GM19099 (cell line): Measurements from ENCODE around the gene DCAF12.

Experiments used
- POLR2A ChIP-seq: IDR thresholded peaks from 3 replicates; pipeline ENCODE4 v1.6.1; 2011; ENCODE audit warnings: low read depth; ENCODE audit not compliant: insufficient read length; ENCODE audit errors: extremely low read depth

Gene DCAF12

DNA sequence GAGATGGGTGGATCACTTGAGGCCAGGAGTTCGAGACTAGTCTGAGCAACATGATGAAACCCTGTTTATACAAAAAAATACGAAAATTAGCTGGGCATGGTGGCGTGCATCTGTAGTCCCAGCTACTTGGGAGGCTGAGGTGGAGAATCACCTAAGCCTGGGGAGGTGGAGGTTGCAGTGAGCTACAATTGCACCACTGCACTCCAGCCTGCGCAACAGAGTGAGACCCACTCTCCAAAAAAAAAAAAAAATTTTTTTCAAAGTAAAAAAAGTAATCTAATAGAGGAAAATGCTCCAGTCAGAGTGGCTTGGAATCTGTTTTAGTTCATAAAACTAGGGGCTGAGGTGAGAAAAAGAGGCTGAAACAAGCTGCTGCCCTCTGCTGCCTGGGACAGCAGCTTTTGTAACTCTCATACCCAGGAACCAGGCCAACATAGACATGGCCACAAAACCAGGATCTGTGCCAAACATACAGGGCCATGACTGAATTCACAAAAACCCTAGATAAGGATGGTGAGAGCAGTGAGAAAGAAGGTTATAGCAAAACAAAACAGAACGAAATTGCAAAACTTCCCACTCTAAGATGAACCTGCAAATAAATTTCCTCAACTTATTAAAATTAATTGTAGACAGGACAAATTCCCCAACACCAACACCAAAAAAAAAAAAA lies 13.1 kb upstream of the DCAF12 start:
- no peak for TF ChIP-seq POLR2A

DNA sequence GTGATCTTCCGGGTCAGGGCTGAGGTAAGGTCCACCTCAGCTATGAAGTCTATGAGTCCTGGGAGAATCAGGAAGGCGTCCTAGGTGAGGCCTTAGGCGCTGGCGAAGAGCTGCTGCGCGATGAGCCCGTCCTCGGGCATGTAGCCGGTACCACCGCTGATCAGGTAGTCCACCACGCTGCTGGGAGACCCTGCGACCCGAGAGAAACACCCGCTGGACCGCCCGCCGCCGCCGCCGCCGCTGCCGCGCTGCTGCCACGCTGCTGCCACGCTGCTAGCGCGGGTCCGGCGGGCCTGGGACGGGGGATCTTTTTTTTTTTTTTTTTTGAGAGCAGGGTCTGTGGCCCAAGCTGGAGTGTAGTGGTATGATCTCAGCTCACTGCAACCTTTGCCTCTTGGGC lies 8.0 kb upstream of the DCAF12 start:
- no peak for TF ChIP-seq POLR2A

- TF ChIP-seq POLR2A = no peak
Measured at GRCh38 chr9:34133436-34133949, 7.0 kb upstream of the DCAF12 start.

DNA sequence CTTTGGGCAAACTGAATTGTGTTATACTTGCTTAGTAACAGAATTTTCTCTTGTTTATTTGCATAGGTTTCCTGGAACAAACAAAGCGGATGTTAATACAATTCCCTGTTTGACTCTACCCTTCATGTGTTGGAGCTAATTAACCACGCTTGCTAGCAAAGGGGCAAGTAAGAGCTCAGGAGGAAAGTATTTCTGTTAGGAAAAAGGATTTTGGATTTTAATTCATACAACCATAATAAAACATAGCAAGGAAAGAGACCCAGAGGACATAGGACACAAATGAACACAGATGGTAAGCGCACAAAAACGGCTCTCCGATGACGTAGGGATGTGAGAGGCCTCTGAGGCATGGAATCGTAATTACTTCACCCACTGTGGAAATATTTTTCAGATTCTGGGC lies 5.1 kb upstream of the DCAF12 start:
- no peak for TF ChIP-seq POLR2A

GRCh38 chr9:34127035-34127948 lies 794 bp upstream of the DCAF12 start:
- no peak for TF ChIP-seq POLR2A

GRCh38 chr9:34125681-34126206 lies 754 bp downstream of the DCAF12 start:
- no peak for TF ChIP-seq POLR2A

DNA sequence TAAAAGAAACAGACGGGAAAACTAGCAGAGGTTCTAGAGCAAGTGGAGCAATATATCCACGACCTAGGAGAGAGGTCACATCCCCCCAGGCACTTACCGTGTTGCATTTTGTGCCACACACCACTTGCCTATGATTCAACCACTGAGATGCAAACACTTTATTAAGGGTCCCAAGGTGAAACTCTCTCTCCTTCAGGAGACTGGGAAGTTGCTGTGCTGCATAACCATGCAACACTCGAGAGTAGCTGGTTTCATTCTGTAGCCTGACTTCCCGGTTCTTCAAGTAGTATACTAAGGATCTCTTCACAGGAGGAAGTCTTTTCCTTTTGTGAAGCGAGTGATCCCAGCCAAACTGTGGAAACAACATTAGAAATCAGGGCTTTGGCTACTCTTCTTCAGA lies 1.6 kb downstream of the DCAF12 start:
- TF ChIP-seq POLR2A = no peak

GRCh38 chr9:34124099-34124498 lies 2.4 kb downstream of the DCAF12 start:
- TF ChIP-seq POLR2A = no peak

DNA sequence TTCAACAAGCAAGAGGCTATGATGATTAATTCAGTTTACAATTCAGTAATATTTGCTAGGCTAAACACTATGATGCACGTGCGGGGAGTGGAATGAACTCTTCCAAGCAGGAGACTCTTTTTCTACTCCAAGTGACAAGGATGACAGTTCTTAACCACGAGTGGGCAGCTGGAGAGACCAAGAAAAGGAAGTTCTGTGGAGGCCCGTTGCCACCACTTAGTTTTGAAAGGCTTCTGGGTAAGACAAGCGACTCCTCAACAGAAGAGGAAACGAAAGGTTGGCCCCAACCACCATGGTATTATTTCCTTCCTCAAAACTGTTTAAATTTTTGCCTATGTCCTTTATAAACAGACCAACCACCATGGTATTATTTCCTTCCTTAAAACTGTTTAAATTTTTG lies 2.8 kb downstream of the DCAF12 start:
- TF ChIP-seq POLR2A = no peak

- TF ChIP-seq POLR2A = no peak
Measured at GRCh38 chr9:34121996-34122395, 4.5 kb downstream of the DCAF12 start.

GRCh38 chr9:34119713-34120112 lies 6.8 kb downstream of the DCAF12 start:
- no peak for TF ChIP-seq POLR2A

- TF ChIP-seq POLR2A = no peak
Measured at GRCh38 chr9:34114436-34114835, 12.1 kb downstream of the DCAF12 start.

- no peak for TF ChIP-seq POLR2A
Measured at GRCh38 chr9:34106110-34106509, 20.4 kb downstream of the DCAF12 start.

DNA sequence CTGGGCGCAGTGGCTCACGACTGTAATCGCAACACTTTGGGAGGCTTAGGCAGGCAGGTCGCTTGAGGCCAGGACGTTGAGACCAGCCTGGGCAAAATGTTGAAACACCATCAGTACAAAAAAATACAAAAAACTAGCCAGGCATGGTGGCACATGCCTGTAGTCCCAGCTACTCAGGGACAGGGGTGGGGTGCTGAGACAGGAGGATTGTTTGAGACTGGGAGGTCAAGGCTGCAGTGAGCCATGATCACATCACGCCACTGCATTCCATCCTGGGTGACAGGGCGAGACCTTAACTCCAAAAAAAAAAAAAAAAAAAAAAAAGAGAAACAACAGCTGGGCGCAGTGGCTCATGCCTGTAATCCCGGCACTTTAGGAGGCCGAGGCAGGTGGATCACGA lies 23.7 kb downstream of the DCAF12 start:
- no peak for TF ChIP-seq POLR2A

- no peak for TF ChIP-seq POLR2A
Measured at GRCh38 chr9:34098307-34098706, 28.2 kb downstream of the DCAF12 start.

GRCh38 chr9:34097865-34098264 lies 28.6 kb downstream of the DCAF12 start:
- no peak for TF ChIP-seq POLR2A
